Measurements from ENCODE around the gene FAM90A1.
"Not testable (repeated sequence)": the region's sequence is repeated elsewhere in the genome, so short reads cannot be mapped to it uniquely, and the experiment has no call there.

DNA sequence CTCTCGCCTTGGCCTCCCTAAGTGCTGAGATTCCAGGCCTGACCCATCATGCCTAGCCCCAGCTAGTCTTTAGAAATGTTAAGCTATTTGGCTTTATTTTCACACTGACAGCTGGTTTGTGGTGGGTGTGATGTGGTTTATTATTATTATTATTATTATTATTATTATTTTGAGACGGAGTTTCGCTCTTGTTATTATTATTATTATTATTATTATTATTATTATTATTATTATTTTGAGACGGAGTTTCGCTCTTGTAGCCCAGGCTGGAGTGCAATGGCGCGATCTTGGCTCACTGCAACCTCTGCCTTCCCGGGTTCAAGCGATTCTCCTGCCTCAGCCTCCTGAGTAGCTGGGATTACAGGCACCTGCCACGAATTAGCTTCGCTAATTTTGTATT, 1.2 kb upstream of the FAM90A1 start:
- not testable (repeated sequence) for TF ChIP-seq CTCF, POLR2A, EP300 (IDR thresholded peaks at IDR 0.05)
